A673 (cell line): ENCODE results near the gene ANKRD44. TPM values are rescaled to one million over a fixed set of nuclear protein-coding genes. Genes with fewer than 3 reads are reported as not detected.

Source experiments
- BruUV-seq: library from RNA; stranded (reverse); fragments of 400-500 nt; replicated peaks from 2 replicates; lab custom pipeline; 2021; lab: Mats Ljungman, UMichigan
- CTCF ChIA-PET: fragments of 300-600 bp; sonication (Branson Sonifier 250); formaldehyde crosslinking; loops from one replicate; lab custom pipeline; 2022; ENCODE audit warnings: antibody characterized with exemption; lab: Charles Lee
- POLR2A ChIA-PET: fragments of 300-600 bp; sonication (Branson Sonifier 250); formaldehyde crosslinking; loops from one replicate; lab custom pipeline; 2022; ENCODE audit warnings: antibody characterized with exemption; ENCODE audit not compliant: low non-redundant PET; lab: Charles Lee
- DNase-seq: peaks from one replicate; pipeline ENCODE4 v3.0.0-alpha.2; 2015; ENCODE audit warnings: low spot score
- H3K27ac ChIP-seq: fragments of 200-600 bp; sonication (generic); 2 replicates; pipeline ENCODE4 v1.5.1; 2016; ENCODE audit warnings: mixed run types, low read depth, mild to moderate bottlenecking, mixed read lengths, antibody characterized with exemption, low read length; ENCODE audit not compliant: poor library complexity, severe bottlenecking
- H3K27me3 ChIP-seq: fragments of 200-600 bp; sonication (generic); replicated peaks from 2 replicates; pipeline ENCODE4 v1.6.1; 2017; ENCODE audit warnings: mixed run types, low read depth, mild to moderate bottlenecking, mixed read lengths, antibody characterized with exemption, low read length; ENCODE audit not compliant: insufficient read depth, poor library complexity
- H3K36me3 ChIP-seq: fragments of 200-600 bp; sonication (generic); 2 replicates; pipeline ENCODE4 v1.6.1; 2016; ENCODE audit warnings: mixed run types, mild to moderate bottlenecking, mixed read lengths, antibody characterized with exemption, low read length; ENCODE audit not compliant: insufficient read depth, poor library complexity, severe bottlenecking
- H3K4me1 ChIP-seq: fragments of 200-600 bp; sonication (generic); 2 replicates; pipeline ENCODE4 v1.6.1; 2017; ENCODE audit warnings: mixed run types, mild to moderate bottlenecking, mixed read lengths, antibody characterized with exemption, low read length; ENCODE audit not compliant: insufficient read depth, poor library complexity, severe bottlenecking
- H3K4me3 ChIP-seq: fragments of 200-600 bp; sonication (generic); 2 replicates; pipeline ENCODE4 v1.5.1; 2016; ENCODE audit warnings: low read depth, mixed run types, mild to moderate bottlenecking, mixed read lengths, low read length; ENCODE audit not compliant: poor library complexity, severe bottlenecking
- H3K9me3 ChIP-seq: fragments of 200-600 bp; sonication (generic); 2 replicates; pipeline ENCODE4 v1.6.1; 2016; ENCODE audit warnings: mixed run types, low read depth, mild to moderate bottlenecking, mixed read lengths, antibody characterized with exemption, low read length; ENCODE audit not compliant: poor library complexity, severe bottlenecking
- CTCF ChIP-seq: fragments of 300-800, 200-600 bp; sonication (generic); conservative IDR thresholded peaks from 2 replicates; pipeline ENCODE4 v1.5.1; 2017; ENCODE audit warnings: low read depth, mild to moderate bottlenecking, antibody characterized with exemption, low read length, moderate library complexity, mixed read lengths
- EZH2 ChIP-seq: fragments of 200-600 bp; sonication (generic); IDR thresholded peaks from 2 replicates; pipeline ENCODE4 v1.6.1; 2017; ENCODE audit warnings: borderline replicate concordance, low read depth, mild to moderate bottlenecking, mixed read lengths, antibody characterized with exemption, low read length; ENCODE audit not compliant: poor library complexity, severe bottlenecking
- intact Hi-C: fragments of 100-400 bp; cut with micrococcal nuclease; formaldehyde crosslinking; loops from one replicate; pipeline ENCODE4 v1.10.0; 2022; ENCODE audit not compliant: unreplicated experiment
- total RNA-seq: library from RNA; stranded (reverse); gene quantifications from 2 replicates; pipeline ENCODE4 v1.2.3, GENCODE V29; 2021

Gene ANKRD44
- total RNA-seq, 1 experiment from 2014 or later, result 17.0 TPM

- Histone ChIP-seq H3K36me3 (no peaks in the 10 kb centered on the region), H3K27me3 (no peaks in the 10 kb centered on the region), H3K27ac (no peak overlapping the region), H3K4me1 (no peaks in the 10 kb centered on the region), H3K9me3 (no peaks in the 10 kb centered on the region), H3K4me3 (no peak overlapping the region)
- ChIA-PET CTCF (no interaction called here), POLR2A (no interaction called here)
- BruUV-seq, result no TSS peak
- no peak for TF ChIP-seq CTCF
- DNase-seq, result no peak
- intact Hi-C loops, result no loop called here
These were observed 100.7 kb downstream of the ANKRD44 start for GRCh38 chr2:197209742-197210408.

GRCh38 chr2:197209246-197209645 lies 101.3 kb downstream of the ANKRD44 start:
- no peak overlapping the region for H3K4me3 ChIP-seq
- ChIA-PET POLR2A (no interaction called here), CTCF (no interaction called here)
- H3K4me1 ChIP-seq, result no peaks in the 10 kb centered on the region
- no peaks in the 10 kb centered on the region for H3K27me3 ChIP-seq
- TF ChIP-seq EZH2 (no peak), CTCF (no peak)
- H3K27ac ChIP-seq, result no peak overlapping the region
- H3K9me3 ChIP-seq, result no peaks in the 10 kb centered on the region
- no TSS peak for BruUV-seq
- no peak for DNase-seq
- H3K36me3 ChIP-seq, result no peaks in the 10 kb centered on the region
- intact Hi-C loops, result no loop called here

- POLR2A ChIA-PET, result no interaction called here
- TF ChIP-seq EZH2 (no peak), CTCF (no peak)
- Histone ChIP-seq H3K27ac (no peak overlapping the region), H3K4me3 (no peak overlapping the region), H3K9me3 (no peaks in the 10 kb centered on the region), H3K4me1 (no peaks in the 10 kb centered on the region), H3K36me3 (no peaks in the 10 kb centered on the region), H3K27me3 (no peaks in the 10 kb centered on the region)
- DNase-seq, result no peak
- BruUV-seq, result no TSS peak
- CTCF ChIA-PET, result no interaction called here
- intact Hi-C loops, result no loop called here
These were observed 101.7 kb downstream of the ANKRD44 start for GRCh38 chr2:197208841-197209240.
